ENCODE measurements around the gene PGBD2. TPM values are rescaled to one million over a fixed set of nuclear protein-coding genes. Genes with fewer than 3 reads are reported as not detected.

The PGBD2 gene, protein sequence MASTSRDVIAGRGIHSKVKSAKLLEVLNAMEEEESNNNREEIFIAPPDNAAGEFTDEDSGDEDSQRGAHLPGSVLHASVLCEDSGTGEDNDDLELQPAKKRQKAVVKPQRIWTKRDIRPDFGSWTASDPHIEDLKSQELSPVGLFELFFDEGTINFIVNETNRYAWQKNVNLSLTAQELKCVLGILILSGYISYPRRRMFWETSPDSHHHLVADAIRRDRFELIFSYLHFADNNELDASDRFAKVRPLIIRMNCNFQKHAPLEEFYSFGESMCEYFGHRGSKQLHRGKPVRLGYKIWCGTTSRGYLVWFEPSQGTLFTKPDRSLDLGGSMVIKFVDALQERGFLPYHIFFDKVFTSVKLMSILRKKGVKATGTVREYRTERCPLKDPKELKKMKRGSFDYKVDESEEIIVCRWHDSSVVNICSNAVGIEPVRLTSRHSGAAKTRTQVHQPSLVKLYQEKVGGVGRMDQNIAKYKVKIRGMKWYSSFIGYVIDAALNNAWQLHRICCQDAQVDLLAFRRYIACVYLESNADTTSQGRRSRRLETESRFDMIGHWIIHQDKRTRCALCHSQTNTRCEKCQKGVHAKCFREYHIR
- 1 to 10 TPM; 6.4 to 6.9 TPM for total RNA-seq

DNA sequence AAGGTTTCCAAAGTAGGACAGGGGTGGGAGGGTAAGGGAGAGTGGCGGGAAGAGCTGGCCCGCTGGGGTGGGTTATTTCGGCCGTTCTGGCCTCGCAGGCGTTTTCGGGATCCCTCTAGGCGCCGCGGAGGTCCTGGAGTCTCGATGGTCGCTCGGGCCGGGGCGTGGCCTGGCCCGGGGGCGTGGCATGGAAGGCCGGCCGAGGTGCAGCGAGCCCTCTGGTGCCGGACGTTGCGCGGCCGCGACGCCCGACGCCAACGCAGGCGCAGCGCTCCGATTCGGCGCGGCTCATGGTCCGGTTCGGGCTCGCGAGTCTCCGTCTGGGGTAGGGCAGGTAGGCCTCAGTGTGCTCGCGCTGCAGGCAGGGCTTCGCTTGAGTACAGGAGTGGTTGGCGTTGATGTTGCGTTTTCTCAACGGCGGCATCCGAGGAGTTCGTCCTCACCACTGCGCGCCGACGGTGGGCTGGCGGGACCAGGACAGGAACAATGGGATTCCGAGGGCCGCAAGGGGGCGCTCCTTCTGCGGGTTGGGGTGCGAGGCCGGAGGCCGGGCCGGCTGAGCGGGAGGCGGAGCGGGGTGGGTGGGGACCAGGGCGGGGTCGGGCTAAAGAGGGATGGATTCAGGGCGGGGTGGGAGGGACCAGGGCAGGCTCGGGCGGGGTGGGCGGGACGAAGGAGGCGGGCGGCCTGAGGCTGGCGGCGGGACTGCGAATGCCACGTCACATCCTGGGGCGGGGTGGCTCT, at the start of gene PGBD2:
Gene PGBD2 (plus strand): TSS at position 227 of the 744 bp plus-strand sequence. CDS start 7,628 bp downstream, outside the sequence.
- Mint-ChIP-seq H3K27ac (peak within 1 kb of the TSS; percentile 85), H3K27me3 (no peaks in the 10 kb centered on the region), H3K9me3 (no peaks in the 10 kb centered on the region), H3K4me1 (peaks cover 14% of the 10 kb centered on the region), H3K36me3 (ENCODE audit: low read depth) (no peaks in the 10 kb centered on the region), H3K4me3 (peak within 1 kb of the TSS; percentile 82)
- ATAC-seq (replicated peaks), result peak; percentile 89

DNA sequence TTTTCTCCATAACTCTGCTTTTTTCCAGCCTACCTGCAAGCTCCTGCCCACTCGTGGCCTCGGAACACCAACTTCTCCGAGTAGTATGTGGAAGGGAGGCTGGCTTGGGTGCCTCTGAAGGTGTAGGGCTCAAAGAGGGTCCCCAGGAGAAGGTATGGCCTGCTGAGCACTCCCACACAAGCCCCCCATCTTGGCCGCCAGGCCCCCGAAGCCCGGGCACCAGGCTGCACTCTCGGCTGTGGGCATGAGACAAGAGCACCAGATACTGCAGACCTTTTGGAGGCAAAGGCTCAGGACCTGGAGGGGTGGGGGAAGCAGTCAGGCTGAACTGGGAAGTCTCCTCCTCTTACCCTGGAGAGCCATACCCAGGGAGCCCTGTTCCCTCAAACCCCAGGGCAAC, 48.8 kb upstream of the PGBD2 start:
- H3K4me1 Mint-ChIP-seq, result peaks cover 36% of the 10 kb centered on the region
- H3K27me3 Mint-ChIP-seq, result no peaks in the 10 kb centered on the region
- peak overlapping the region; percentile 98 for H3K4me3 Mint-ChIP-seq
- H3K9me3 Mint-ChIP-seq, result no peaks in the 10 kb centered on the region
- no peak for ATAC-seq (replicated peaks)
- H3K36me3 Mint-ChIP-seq (ENCODE audit: low read depth), result peaks cover 8% of the 10 kb centered on the region
- peak overlapping the region; percentile 98 for H3K27ac Mint-ChIP-seq

DNA sequence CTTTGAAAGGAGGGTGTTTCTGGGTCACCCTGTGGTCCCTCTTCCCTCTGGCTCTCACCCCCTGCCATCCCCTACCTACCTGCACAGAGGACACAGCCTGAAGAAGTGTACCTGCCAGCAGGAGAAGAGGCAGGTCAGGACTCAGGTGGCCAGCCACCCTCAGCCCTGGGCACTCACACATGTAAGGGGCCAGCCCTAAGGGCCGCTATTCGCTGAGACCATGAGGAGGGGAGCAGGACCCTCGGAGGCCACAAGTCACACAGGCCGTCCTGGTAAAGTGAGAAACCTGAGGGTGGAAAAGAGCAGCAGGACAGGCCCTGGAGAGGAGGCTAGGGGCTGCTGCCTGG, 48.3 kb upstream of the PGBD2 start:
- H3K27me3 Mint-ChIP-seq, result no peaks in the 10 kb centered on the region
- ATAC-seq (replicated peaks), result no peak
- H3K4me3 Mint-ChIP-seq, result peak overlapping the region; percentile 98
- peaks cover 41% of the 10 kb centered on the region for H3K4me1 Mint-ChIP-seq
- H3K27ac Mint-ChIP-seq, result peak overlapping the region; percentile 98
- H3K36me3 Mint-ChIP-seq (ENCODE audit: low read depth), result peaks cover 8% of the 10 kb centered on the region
- H3K9me3 Mint-ChIP-seq, result no peaks in the 10 kb centered on the region

DNA sequence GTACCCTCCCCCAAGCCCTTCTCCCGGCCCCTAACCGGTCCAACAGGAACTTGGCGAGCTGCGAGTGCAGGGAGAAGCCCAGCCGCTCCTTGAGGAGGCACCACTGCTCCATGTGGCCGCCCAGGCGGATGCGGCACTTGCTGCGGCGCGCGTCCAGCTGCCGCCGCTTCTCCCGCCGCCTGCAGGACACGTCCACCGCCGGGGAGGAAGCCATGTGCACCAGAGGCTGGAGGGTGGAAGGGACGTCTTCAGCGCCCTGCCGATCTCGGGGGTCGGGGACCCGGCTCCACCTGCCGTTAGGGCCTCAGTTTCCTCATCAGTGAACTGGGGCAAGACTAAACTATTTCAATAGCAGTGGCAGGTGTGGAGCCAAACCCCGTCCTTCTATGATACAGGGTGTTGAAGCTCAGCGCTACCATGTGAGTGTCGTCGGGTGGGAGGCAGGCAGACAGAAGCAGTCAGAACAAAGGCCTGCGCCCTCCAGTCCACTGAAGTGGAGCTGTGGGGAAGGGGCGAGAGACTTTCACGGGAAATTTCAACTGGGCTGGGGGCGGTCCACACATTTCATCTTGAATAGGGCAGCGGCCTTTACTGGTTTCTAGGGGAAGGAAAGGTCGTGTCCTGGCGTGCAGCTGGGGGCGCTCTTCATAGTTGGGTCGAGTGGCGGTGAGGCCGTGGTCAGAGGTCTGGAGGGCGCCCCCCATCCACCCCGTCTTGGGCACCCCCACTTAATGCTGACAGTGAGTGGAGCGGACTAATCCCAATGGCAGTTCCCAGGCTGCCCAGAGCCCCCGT, 47.7 kb upstream of the PGBD2 start:
- peak; percentile 51 for ATAC-seq (replicated peaks)
- Mint-ChIP-seq H3K36me3 (ENCODE audit: low read depth) (peaks cover 8% of the 10 kb centered on the region), H3K27me3 (no peaks in the 10 kb centered on the region), H3K4me3 (peak overlapping the region; percentile 98), H3K9me3 (no peaks in the 10 kb centered on the region), H3K27ac (peak overlapping the region; percentile 98), H3K4me1 (peaks cover 43% of the 10 kb centered on the region)

DNA sequence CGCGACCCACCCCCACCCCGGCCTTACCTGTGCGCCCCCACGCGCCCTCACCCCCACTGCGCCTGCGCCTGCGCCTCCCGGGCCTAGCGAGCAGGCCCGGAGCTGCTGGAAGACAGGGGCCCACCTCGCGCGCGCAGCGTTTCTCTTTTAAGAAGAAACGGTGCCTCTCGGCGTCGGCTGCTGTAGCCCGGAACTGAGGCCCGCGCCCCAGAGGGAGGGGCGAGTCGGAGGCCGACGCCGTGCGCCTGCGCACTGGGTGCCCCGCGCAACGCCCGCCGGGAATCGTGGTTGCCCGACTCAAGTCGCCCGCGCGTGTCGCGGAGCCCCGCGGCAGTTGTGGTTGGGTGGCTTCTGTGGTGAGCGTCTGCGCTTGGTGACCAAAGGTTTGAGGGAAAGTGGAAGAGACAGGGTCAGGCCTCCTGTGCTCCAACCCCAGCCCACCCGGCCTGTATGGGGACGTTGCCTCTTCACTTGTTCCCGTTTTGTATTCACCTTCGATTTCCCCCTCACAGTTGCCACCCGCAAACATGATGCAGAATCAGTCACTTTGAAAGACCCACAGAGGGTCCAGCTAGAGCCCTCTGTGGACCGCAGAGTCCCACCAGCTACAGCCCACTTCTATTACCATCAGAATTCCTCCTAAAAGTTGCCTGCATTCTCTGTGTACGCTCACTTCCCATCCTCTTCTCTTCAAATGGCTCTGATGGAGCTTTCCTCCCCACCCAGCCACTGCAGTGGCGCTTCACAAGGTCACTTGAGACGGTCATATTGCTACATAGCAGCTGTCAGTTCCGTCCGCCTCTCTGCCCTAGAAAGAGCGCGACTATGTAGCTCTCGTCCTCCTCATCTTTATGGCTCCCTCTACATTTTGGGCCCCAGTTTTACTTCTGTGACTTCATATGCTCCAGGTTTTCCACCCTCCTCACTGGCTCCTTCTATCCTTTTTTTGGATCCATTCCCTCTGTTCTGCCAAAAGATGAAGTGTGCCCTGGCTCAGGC, 46.8 kb upstream of the PGBD2 start, which contains the start of gene ZNF692:
Gene ZNF692 (minus strand): TSS at position 195 of the 999 bp plus-strand sequence. CDS start 776 bp downstream, outside the sequence.
- Mint-ChIP-seq H3K4me1 (peaks cover 46% of the 10 kb centered on the region), H3K9me3 (no peaks in the 10 kb centered on the region)

DNA sequence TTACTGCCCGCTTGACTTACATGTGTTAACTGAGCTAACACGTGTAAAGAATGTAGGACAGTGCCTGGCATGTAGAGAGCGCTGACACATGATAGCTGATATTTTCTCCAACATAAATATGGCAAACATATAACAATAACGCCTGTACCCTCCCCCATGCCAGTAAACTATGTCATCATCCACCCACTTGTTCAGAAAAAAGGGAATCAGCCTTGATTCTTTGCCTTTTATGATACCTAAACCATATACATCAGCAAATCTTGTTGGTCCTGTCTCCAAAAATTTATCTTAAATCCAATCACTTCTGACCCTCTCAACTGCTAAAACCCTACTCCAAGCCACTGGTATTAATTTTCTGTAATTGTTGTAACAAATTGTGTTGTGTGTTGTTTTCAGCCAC, 46.0 kb upstream of the PGBD2 start:
- H3K4me3 Mint-ChIP-seq, result peak overlapping the region; percentile 98
- peaks cover 45% of the 10 kb centered on the region for H3K4me1 Mint-ChIP-seq
- peak overlapping the region; percentile 98 for H3K27ac Mint-ChIP-seq
- no peaks in the 10 kb centered on the region for H3K27me3 Mint-ChIP-seq
- no peaks in the 10 kb centered on the region for H3K9me3 Mint-ChIP-seq
- no peak for ATAC-seq (replicated peaks)
- H3K36me3 Mint-ChIP-seq (ENCODE audit: low read depth), result peaks cover 8% of the 10 kb centered on the region

More for the DNA sequence above, 46.8 kb upstream of the PGBD2 start, which contains the start of gene ZNF692:
- peak within 1 kb of the TSS; percentile 98 for H3K27ac Mint-ChIP-seq
- peak within 1 kb of the TSS; percentile 98 for H3K4me3 Mint-ChIP-seq
- peak; percentile 84 for ATAC-seq (replicated peaks)
- H3K36me3 Mint-ChIP-seq (ENCODE audit: low read depth), result peaks cover 8% of the 10 kb centered on the region
- no peaks in the 10 kb centered on the region for H3K27me3 Mint-ChIP-seq

DNA sequence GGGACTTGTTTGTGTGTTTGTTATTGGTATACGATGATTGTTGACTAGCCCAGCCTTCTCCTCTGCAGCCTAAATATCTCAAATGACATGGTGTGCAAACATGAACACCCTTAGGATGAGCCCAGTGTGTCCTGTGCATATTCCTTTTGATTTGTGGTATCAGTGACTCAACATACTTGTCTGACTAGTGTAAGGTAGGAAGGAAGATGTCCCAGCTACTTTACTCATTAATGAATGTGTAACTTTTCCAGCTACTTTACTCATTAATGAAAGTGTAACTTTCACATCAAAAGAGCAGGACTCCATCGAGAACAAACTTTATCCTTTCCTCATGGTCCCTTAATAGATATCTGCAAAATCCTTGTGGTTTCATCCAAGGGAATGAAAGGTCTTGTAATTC, 44.4 kb upstream of the PGBD2 start:
- H3K4me1 Mint-ChIP-seq, result peaks cover 37% of the 10 kb centered on the region
- H3K27ac Mint-ChIP-seq, result no peak overlapping the region
- H3K9me3 Mint-ChIP-seq, result no peaks in the 10 kb centered on the region
- peak overlapping the region; percentile 96 for H3K4me3 Mint-ChIP-seq
- H3K27me3 Mint-ChIP-seq, result no peaks in the 10 kb centered on the region
- peaks cover 8% of the 10 kb centered on the region for H3K36me3 Mint-ChIP-seq (ENCODE audit: low read depth)
- ATAC-seq (replicated peaks), result no peak

DNA sequence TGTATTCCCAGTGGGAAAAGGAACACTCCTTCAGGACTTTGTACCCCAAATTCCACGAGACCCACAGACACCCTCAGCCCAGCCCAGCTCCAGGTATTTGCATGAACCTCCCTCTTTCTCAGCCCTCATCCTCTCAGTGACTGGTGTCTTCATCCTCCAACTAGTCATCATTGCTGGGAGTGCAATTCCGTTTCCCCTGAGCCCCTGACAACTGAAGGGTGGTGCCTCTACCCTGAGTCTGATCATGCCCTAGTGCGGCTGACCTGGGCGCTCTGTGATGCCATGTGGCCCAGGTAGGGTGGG, 43.4 kb upstream of the PGBD2 start:
- H3K27me3 Mint-ChIP-seq, result no peaks in the 10 kb centered on the region
- peaks cover 32% of the 10 kb centered on the region for H3K4me1 Mint-ChIP-seq
- peak overlapping the region; percentile 96 for H3K4me3 Mint-ChIP-seq
- H3K9me3 Mint-ChIP-seq, result no peaks in the 10 kb centered on the region
- peaks cover 8% of the 10 kb centered on the region for H3K36me3 Mint-ChIP-seq (ENCODE audit: low read depth)
- peak overlapping the region; percentile 56 for H3K27ac Mint-ChIP-seq
- peak; percentile 39 for ATAC-seq (replicated peaks)

DNA sequence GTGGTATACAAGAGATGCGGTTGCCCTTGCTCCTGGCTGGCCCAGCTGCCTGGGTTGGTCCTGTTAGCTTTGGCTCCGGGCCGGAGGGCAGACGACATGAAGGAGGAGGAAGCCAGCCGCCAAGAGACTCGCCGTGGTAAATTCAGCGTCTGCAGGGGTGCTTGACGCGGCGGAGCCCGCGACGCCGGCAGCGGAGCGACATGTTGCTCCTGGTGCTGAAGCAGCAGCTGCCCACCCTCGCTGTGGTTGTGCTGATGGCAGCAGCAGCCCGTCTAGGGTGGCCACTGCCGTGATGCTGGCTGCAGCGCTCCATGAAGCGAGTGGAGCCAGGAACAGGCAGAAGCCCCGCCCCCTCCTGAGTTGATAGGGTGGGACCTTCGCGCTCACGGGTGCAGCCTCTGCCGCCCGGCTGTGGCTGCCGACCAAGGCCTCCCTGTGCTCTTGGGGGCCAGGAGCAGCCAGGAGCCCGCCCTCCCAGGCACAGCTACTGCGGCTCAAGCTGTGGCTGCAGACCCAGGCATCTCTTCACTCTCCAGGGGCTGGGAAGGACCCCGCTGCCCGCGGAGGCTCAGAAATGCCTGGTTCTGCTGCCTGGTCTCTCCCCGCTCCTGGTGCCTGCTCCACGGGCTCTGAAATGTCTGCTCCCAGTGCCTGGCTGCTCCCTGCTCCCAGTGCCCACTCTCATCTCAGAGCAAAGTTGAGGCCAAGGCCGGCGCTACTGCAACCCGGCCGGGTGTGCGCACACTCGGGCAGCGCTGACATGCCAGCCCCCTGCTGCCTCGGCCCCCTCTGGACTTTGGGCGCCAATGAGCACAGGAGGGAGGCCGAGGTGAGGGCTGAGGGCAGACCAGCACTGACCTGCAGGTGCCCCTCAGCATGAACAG, 42.8 kb upstream of the PGBD2 start:
- Mint-ChIP-seq H3K4me3 (peak overlapping the region; percentile 96), H3K27me3 (no peaks in the 10 kb centered on the region), H3K4me1 (peaks cover 32% of the 10 kb centered on the region), H3K27ac (peak overlapping the region; percentile 56), H3K9me3 (no peaks in the 10 kb centered on the region), H3K36me3 (ENCODE audit: low read depth) (peaks cover 8% of the 10 kb centered on the region)
- ATAC-seq (replicated peaks), result peak; percentile 79

DNA sequence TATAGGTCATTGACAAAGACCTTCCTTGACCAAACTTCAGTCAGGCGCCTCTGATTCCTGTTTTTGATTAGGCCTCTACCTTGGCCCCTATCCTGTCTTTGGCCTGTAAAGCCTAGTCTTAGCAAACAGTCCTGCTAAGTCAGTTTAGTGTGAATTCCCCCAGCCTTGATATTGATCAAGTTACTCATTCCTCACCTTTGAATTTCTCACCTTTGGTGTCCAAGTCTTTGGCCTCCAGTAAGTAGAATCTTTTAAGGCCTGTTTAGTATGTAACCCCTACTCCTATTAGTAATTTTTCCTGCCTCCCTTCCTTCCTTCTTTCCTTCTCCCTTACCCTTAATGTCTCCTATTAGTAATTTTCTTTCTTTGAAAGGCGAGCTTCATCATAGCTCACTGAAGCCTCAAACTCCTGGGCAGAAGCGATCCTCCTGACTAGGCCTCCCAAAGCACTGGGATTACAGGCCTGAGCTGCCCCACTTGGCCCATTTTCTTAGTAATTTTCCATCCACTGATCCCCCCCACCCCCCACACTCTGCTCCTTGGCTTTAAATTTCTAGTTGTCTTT, 34.1 kb upstream of the PGBD2 start:
- Mint-ChIP-seq H3K4me1 (peaks cover 9% of the 10 kb centered on the region), H3K36me3 (ENCODE audit: low read depth) (peaks cover 19% of the 10 kb centered on the region), H3K9me3 (peaks cover 5% of the 10 kb centered on the region), H3K27me3 (no peaks in the 10 kb centered on the region), H3K27ac (peak overlapping the region; percentile 44), H3K4me3 (peak overlapping the region; percentile 94)
- no peak for ATAC-seq (replicated peaks)

DNA sequence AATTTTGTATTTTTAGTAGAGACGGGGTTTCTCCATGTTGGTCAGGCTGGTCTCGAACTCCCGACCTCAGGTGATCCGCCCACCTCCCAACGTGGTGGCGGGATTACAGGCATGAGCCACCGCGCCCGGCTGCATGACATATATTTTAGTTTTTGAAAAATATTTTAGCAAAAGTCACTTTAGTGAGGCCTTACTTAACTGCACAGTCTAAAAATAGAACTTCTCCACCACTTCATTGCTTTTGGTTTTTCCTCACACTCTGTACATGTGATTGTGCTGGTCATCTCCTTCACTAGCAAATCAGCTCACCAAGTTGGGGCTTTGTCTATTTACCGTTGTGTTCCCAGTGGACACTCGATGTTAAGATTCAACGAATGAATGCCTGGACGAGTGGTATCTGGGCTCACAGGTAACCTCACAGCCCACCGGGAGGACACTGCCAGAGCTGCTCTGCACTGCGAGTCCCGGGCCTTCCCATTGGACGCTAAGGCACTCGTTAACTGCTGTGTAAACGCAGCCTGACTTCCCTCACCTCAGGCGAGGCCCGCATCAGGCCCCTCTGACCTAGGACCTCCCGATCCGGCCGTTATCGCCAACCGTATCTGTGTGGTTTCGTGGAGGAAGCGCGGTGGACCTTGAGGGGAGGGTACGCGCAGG, 33.2 kb upstream of the PGBD2 start:
- peak overlapping the region; percentile 100 for H3K27ac Mint-ChIP-seq
- H3K36me3 Mint-ChIP-seq (ENCODE audit: low read depth), result peaks cover 19% of the 10 kb centered on the region
- H3K9me3 Mint-ChIP-seq, result peaks cover 5% of the 10 kb centered on the region
- no peaks in the 10 kb centered on the region for H3K27me3 Mint-ChIP-seq
- peak; percentile 57 for ATAC-seq (replicated peaks)
- peaks cover 9% of the 10 kb centered on the region for H3K4me1 Mint-ChIP-seq
- peak overlapping the region; percentile 94 for H3K4me3 Mint-ChIP-seq
